ENCODE results near the gene TMEM273. TPM values are rescaled to one million over a fixed set of nuclear protein-coding genes. Genes with fewer than 3 reads are reported as not detected.

Gene TMEM273
- total and polyA plus RNA-seq, 2 of the 4 experiments (the other 2 are of a cell fraction): not detected

DNA sequence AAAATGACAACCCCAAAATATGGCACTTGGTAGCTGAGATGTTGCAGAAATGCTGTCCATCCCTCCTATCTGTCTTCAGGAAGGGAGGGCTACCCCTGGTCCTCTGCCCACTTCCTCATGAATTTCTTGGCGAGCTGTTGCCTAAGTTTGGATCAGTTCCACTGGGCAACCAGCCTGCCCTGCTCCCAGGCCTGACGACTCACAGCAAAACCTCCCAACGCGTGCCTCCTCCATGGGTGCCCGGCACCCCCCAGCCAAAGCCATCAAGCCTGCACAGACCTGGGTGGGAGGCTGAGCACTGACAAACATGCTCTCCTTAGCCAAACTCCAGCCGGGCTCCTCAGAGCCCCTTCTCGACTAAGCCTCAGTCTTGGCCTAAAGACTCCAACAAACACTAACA is 81.7 kb downstream of the TMEM273 start:
- CTCF ChIA-PET: no interaction called here
- Histone ChIP-seq H3K14ac (replicated peaks; ENCODE audit: low read depth, low read length) (0 out of 2 replicates have a peak overlapping the region, but pooled peaks have one; percentile 14), H3K79me1 (ENCODE audit: low read depth in 1 of 2, low read length in 2 of 2) (peaks cover 4 to 34% of the 10 kb centered on the region in 2 experiments), H3K4me3 (ENCODE audit: insufficient read depth, low read depth, low read length) (no peak overlapping the region), H2AK5ac (ENCODE audit: low read depth, low read length) (no peak overlapping the region), H3K36me3 (ENCODE audit: control insufficient read depth, insufficient read depth, low read length) (peaks cover 13% of the 10 kb centered on the region; the same call in 1 of the 2 replicates), H3K18ac (ENCODE audit: low read depth, low read length) (no peak overlapping the region), H3K9ac (ENCODE audit: low read depth, low read length) (no peak overlapping the region), H2BK5ac (ENCODE audit: low read depth, low read length, poor library complexity, severe bottlenecking) (no peak overlapping the region), H3K27ac (ENCODE audit: insufficient read depth, low read length) (no peak overlapping the region), H2BK120ac (ENCODE audit: low read depth, low read length) (no peak overlapping the region), H2AFZ (replicated peaks; ENCODE audit: low read length, poor library complexity) (no peak overlapping the region), H4K8ac (ENCODE audit: low read depth in 2 of 2, low read length in 2 of 2) (no peak overlapping the region), H3K9me3 (ENCODE audit: control insufficient read depth, insufficient read depth, low read length) (no peaks in the 10 kb centered on the region), H4K20me1 (ENCODE audit: insufficient read depth, low read length) (peaks cover 9% of the 10 kb centered on the region), H3K23ac (ENCODE audit: low read depth, low read length) (no peak overlapping the region), H2BK20ac (ENCODE audit: low read depth, low read length) (no peak overlapping the region), H2BK15ac (ENCODE audit: low read depth, low read length) (no peak overlapping the region), H4K5ac (ENCODE audit: low read depth, low read length) (no peak overlapping the region), H3K4me2 (ENCODE audit: low read depth, low read length) (no peak overlapping the region), H4K91ac (ENCODE audit: insufficient read depth, low read depth, low read length) (no peak overlapping the region), H2AK9ac (replicated peaks; ENCODE audit: low read depth, low read length, poor library complexity) (no peak overlapping the region), H3K9me1 (ENCODE audit: insufficient read depth, low read length) (peaks cover 6% of the 10 kb centered on the region), H3K4ac (ENCODE audit: low read depth, low read length) (no peak overlapping the region), H3K27me3 (ENCODE audit: control insufficient read depth, insufficient read depth, low read length) (no peaks in the 10 kb centered on the region), H3K4me1 (ENCODE audit: control insufficient read depth, insufficient read depth, low read length) (peaks cover 10% of the 10 kb centered on the region; the same call in 1 of the 2 replicates), H3K56ac (ENCODE audit: extremely low read depth, insufficient read depth, low read length) (no peak overlapping the region)
- ATAC-seq (ENCODE audit: low read depth): no peak
- intact Hi-C loops (cut with micrococcal nuclease): no loop called here
- in situ Hi-C loops (cut with MboI; ENCODE audit: low sequenced_read_pairs): no loop called here
- no TSS peak for BruUV-seq (replicated peaks)
- no peak for TF ChIP-seq MAFK (IDR thresholded peaks at IDR 0.05; ENCODE audit: low read depth, low read length)
- TF ChIP-seq RCOR1 (IDR thresholded peaks at IDR 0.05; ENCODE audit: insufficient replicate concordance, low read length): no peak
- TF ChIP-seq POLR2A (IDR thresholded peaks at IDR 0.05; ENCODE audit: low read depth, low read length): no peak
- TF ChIP-seq, protein P1, sequence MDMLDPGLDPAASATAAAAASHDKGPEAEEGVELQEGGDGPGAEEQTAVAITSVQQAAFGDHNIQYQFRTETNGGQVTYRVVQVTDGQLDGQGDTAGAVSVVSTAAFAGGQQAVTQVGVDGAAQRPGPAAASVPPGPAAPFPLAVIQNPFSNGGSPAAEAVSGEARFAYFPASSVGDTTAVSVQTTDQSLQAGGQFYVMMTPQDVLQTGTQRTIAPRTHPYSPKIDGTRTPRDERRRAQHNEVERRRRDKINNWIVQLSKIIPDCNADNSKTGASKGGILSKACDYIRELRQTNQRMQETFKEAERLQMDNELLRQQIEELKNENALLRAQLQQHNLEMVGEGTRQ (IDR thresholded peaks at IDR 0.05; ENCODE audit: low read depth, low read length): no peak
- TF ChIP-seq, protein P2, sequence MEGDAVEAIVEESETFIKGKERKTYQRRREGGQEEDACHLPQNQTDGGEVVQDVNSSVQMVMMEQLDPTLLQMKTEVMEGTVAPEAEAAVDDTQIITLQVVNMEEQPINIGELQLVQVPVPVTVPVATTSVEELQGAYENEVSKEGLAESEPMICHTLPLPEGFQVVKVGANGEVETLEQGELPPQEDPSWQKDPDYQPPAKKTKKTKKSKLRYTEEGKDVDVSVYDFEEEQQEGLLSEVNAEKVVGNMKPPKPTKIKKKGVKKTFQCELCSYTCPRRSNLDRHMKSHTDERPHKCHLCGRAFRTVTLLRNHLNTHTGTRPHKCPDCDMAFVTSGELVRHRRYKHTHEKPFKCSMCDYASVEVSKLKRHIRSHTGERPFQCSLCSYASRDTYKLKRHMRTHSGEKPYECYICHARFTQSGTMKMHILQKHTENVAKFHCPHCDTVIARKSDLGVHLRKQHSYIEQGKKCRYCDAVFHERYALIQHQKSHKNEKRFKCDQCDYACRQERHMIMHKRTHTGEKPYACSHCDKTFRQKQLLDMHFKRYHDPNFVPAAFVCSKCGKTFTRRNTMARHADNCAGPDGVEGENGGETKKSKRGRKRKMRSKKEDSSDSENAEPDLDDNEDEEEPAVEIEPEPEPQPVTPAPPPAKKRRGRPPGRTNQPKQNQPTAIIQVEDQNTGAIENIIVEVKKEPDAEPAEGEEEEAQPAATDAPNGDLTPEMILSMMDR (conservative IDR thresholded peaks at IDR 0.05; ENCODE audit: low read depth, low read length): no peak
- TF ChIP-seq NFE2L2 (IDR thresholded peaks at IDR 0.05; ENCODE audit: low read depth, low read length): no peak
- TF ChIP-seq, protein P3, sequence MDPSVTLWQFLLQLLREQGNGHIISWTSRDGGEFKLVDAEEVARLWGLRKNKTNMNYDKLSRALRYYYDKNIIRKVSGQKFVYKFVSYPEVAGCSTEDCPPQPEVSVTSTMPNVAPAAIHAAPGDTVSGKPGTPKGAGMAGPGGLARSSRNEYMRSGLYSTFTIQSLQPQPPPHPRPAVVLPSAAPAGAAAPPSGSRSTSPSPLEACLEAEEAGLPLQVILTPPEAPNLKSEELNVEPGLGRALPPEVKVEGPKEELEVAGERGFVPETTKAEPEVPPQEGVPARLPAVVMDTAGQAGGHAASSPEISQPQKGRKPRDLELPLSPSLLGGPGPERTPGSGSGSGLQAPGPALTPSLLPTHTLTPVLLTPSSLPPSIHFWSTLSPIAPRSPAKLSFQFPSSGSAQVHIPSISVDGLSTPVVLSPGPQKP (IDR thresholded peaks at IDR 0.05; ENCODE audit: borderline replicate concordance, low read depth, low read length): no peak
- no peak for TF ChIP-seq SMC3 (IDR thresholded peaks at IDR 0.05; ENCODE audit: low read depth, low read length)
- TF ChIP-seq RFX5 (IDR thresholded peaks at IDR 0.05; ENCODE audit: low read depth, low read length): no peak
- TF ChIP-seq CEBPB (IDR thresholded peaks at IDR 0.05; ENCODE audit: low read depth, low read length): no peak
- TF ChIP-seq BHLHE40 (IDR thresholded peaks at IDR 0.05; ENCODE audit: low read depth, low read length): no peak
- no peak for TF ChIP-seq CHD1 (IDR thresholded peaks at IDR 0.05; ENCODE audit: low read depth, low read length)
- TF ChIP-seq RAD21 (IDR thresholded peaks at IDR 0.05; ENCODE audit: low read length): no peak
- TF ChIP-seq FOS (IDR thresholded peaks at IDR 0.05; ENCODE audit: low read depth, low read length): no peak
- no peak for TF ChIP-seq MXI1 (IDR thresholded peaks at IDR 0.05; ENCODE audit: borderline replicate concordance, low read depth, low read length)
- no peak for TF ChIP-seq MAZ (IDR thresholded peaks at IDR 0.05; ENCODE audit: borderline replicate concordance, low read depth, low read length)
- dilution Hi-C loops (cut with HindIII; ENCODE audit: low sequenced_read_pairs, unreplicated experiment): no loop called here
- POLR2A ChIA-PET (ENCODE audit: unreplicated experiment): no interaction called here
- no peak for DNase-seq
- WGBS, 2 experiments (ENCODE audit: extremely low coverage in 2 of 2, insufficient read length in 1 of 2): 45% methylated on average over 5 of the region's 7 CpGs; no CpG with 5 or more reads in 1 of the 2 experiments
